Dendritic cell treated with granulocyte-macrophage colony-stimulating factor and Interleukin-4, amounts not matched to agents 40 ng/mL and 50 ng/mL, for 4 days (primary cell): ENCODE measurements around the gene SH2B3.
A peak's percentile ranks its signal among the peaks of the same experiment; 100 is the strongest.
"Not testable (repeated sequence)": the region's sequence is repeated elsewhere in the genome, so short reads cannot be mapped to it uniquely, and the experiment has no call there.

Source experiments
- H3K27ac Mint-ChIP-seq: one replicate; pipeline ENCODE4 v1.8.0; 2022; ENCODE audit warnings: mild to moderate bottlenecking, mixed read lengths
- H3K27me3 Mint-ChIP-seq: one replicate; pipeline ENCODE4 v1.8.0; 2022; ENCODE audit warnings: mild to moderate bottlenecking, mixed read lengths
- H3K36me3 Mint-ChIP-seq: one replicate; pipeline ENCODE4 v1.8.0; 2022; ENCODE audit warnings: low read depth, mixed read lengths
- H3K4me1 Mint-ChIP-seq: one replicate; pipeline ENCODE4 v1.8.0; 2022; ENCODE audit warnings: low read depth, mixed read lengths
- H3K4me3 Mint-ChIP-seq: one replicate; pipeline ENCODE4 v1.8.0; 2022; ENCODE audit warnings: mild to moderate bottlenecking, moderate library complexity, mixed read lengths
- H3K9me3 Mint-ChIP-seq: one replicate; pipeline ENCODE4 v1.8.0; 2022; ENCODE audit warnings: mixed read lengths
- intact Hi-C: fragments of 100-400 bp; cut with micrococcal nuclease; formaldehyde crosslinking; loops from one replicate; pipeline ENCODE4 v1.15.0; 2022

SH2B3 gene

GRCh38 chr12:111471236-111471635 is 65.5 kb downstream of the SH2B3 start:
- Mint-ChIP-seq H3K36me3 (peaks cover 71% of the 10 kb centered on the region), H3K27ac (peak overlapping the region; percentile 61), H3K4me1 (peaks cover 10% of the 10 kb centered on the region), H3K27me3 (no peaks in the 10 kb centered on the region), H3K4me3 (no peak overlapping the region), H3K9me3 (no peaks in the 10 kb centered on the region)
- intact Hi-C loops, result no loop called here

- Mint-ChIP-seq H3K27ac (no peak overlapping the region), H3K27me3 (no peaks in the 10 kb centered on the region), H3K4me3 (no peak overlapping the region), H3K9me3 (no peaks in the 10 kb centered on the region), H3K4me1 (no peaks in the 10 kb centered on the region), H3K36me3 (peaks cover 88% of the 10 kb centered on the region)
- intact Hi-C loops, result no loop called here
These were observed 76.7 kb downstream of the SH2B3 start for GRCh38 chr12:111482462-111482861.

- Mint-ChIP-seq H3K9me3 (no peaks in the 10 kb centered on the region), H3K27ac (no peak overlapping the region), H3K36me3 (peaks cover 90% of the 10 kb centered on the region), H3K27me3 (no peaks in the 10 kb centered on the region), H3K4me1 (no peaks in the 10 kb centered on the region), H3K4me3 (no peak overlapping the region)
- intact Hi-C loops, result no loop called here
These were observed 82.5 kb downstream of the SH2B3 start for GRCh38 chr12:111488271-111488670.

- H3K9me3 Mint-ChIP-seq, result no peaks in the 10 kb centered on the region
- intact Hi-C loops, result no loop called here
- no peaks in the 10 kb centered on the region for H3K4me1 Mint-ChIP-seq
- H3K4me3 Mint-ChIP-seq, result no peak overlapping the region
- H3K36me3 Mint-ChIP-seq, result peaks cover 90% of the 10 kb centered on the region
- no peaks in the 10 kb centered on the region for H3K27me3 Mint-ChIP-seq
- H3K27ac Mint-ChIP-seq, result no peak overlapping the region
These were observed 83.1 kb downstream of the SH2B3 start for GRCh38 chr12:111488798-111489197.

- H3K27me3 Mint-ChIP-seq, H3K9me3 Mint-ChIP-seq, intact Hi-C loops, H3K4me3 Mint-ChIP-seq, H3K27ac Mint-ChIP-seq: not testable (repeated sequence)
- peaks cover 14% of the 10 kb centered on the region for H3K4me1 Mint-ChIP-seq
- peaks cover 99% of the 10 kb centered on the region for H3K36me3 Mint-ChIP-seq
These were observed 87.3 kb downstream of the SH2B3 start for GRCh38 chr12:111492979-111493378.

GRCh38 chr12:111494676-111495075 is 89.0 kb downstream of the SH2B3 start:
- Mint-ChIP-seq H3K36me3 (peaks cover 99% of the 10 kb centered on the region), H3K4me1 (peaks cover 14% of the 10 kb centered on the region), H3K27me3 (no peaks in the 10 kb centered on the region), H3K4me3 (no peak overlapping the region), H3K27ac (no peak overlapping the region), H3K9me3 (no peaks in the 10 kb centered on the region)
- intact Hi-C loops, result no loop called here
